Epidermal melanocyte (primary cell): Measurements from ENCODE around the gene SFT2D3.

Experiments
- DNase-seq: peaks from one replicate; pipeline ENCODE4 v3.0.0; 2011; ENCODE audit warnings: low spot score; ENCODE audit not compliant: insufficient read length

SFT2D3 gene

DNA sequence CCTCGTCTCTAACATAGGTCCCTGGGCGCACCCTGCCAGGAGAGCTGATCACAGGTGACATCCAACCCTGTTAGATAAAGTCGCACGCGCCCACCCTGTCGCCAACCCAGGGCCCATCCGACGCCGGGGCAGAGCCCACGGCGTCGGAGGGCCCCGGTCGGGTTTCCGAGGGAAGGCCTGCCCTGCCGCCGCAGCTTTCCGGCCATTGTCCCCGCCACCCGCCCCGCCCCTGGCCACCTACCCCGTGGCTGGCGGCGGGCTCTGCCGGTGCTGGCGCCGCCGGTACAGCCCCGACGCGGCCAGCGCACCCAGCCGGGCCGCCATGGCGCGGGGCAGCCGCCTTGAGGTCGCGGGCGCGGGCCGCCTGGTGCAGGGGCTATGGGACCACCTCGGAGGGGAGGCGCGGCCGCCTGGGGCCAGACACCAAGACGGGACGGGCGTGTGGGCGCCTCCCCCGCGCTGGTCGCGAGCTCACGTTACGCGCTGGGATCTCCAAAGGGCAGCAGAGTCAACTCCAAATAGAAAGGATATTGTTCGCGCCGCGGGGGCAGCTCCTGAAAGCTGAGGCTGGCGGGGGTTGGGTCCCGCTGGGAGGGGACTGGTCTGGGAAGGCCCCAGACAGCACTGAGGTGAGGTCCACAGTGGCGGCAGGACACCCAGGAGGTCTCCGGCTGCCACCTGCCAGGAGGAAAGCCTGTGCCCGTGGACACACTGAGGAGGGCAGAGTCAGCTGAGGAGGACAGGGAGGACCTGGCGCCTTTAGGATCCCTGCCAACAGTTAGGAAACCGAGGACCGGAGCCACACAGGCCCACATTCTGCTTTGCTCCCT is 37.0 kb upstream of the SFT2D3 start:
- no peak for DNase-seq

DNA sequence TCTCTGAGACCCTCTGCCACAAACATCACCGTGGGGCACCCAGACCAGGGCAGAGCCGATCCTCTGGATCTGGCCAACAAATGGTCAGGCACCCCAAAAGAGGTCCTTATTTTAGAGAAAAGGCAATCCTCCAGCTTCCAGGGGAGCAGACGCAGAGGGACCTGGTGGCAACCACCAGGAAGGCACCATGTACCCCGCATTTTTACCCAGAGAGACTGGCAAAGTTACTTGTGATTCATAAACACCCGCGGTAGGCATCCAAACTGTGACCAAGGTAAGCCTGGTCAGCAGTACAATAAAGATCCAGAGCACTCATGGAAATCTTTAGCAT is 36.4 kb upstream of the SFT2D3 start:
- no peak for DNase-seq

DNA sequence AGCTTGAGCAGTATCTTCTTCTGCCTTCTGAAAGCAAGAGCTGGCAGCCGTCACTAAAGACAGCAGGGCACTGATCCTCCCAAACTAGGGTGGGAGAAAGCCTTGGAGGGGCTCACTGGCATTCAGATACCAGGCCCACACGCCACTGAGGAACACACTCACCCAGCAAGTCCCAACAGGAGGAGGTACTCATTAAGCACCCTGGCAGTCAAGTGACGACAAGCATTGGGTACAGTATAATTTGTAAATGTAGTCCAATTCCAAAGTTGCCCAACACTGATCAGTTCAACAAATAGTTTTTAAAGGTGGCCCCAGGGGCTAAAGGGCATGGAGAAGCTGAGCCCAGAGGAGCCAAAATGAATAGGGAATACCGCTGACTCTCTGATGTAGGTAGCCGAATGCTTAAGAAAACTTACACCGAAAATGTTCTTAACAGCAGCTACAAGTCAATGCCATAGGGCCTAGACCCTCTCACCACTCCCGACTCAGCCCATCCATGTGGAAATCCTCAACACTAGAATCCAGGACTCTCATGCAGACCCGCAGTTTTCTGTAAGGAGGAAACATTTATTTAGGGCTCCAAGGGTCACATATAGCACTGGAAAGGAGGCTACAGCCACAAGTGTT is 35.9 kb upstream of the SFT2D3 start:
- DNase-seq, result no peak

DNA sequence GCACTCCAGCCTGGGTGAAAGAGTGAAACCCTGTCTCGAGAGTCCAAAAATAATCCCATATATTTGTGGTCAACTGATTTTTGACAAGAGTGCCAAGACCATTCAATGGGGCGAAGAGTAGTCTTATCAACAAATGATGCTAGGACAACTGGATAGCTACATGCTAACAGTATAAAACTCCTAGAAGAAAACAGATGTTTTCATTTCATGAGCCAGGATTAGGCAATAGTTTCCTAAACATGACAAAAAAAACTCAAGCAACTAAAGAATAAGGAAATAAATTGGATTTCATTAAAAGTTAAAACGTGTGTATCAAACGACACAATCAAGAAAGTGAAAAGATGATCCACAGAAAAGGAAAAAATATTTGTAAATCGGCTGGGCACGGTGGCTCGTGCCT is 32.2 kb upstream of the SFT2D3 start:
- DNase-seq, result peak; percentile 56

DNA sequence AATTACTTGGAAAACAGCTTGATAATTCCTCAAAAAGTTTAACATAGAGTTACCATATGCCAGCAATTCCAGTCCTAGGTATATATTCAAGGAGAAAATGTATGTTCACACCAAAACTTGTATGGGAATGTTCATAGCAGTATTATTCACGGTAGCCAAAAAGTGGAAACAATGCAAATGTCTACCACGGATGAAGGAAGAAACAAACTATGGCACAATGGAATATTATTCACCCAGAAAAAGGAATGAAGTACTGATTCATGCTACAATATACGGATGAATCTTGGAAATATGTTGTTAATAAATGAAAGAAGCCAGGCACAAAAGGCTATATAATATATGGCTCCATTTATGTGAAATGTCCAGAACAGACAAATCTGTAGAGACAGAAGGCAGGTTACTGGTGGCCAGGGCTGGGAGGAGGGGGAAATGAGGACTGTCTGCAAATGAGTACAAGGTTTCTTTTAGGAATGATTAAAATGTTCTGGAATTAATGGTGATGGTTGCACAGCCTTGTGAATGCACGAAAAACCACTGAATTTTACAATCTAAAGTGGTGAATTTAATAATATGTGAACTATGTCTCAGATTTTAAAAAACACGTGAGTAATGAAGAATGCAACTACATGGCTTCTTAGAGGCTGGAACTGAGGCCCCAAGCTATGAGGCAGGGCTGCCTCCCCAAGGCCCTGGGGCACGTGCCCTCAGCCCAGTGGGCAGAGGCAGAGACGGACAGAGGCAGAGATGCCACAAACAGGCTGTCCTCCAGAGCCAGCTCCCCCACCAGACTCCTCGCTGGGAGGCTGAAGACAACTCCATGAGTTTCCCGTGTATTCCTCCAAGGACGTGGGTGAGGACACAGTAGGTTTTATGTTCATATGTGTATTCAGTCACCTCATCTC is 31.0 kb upstream of the SFT2D3 start:
- DNase-seq, result no peak

DNA sequence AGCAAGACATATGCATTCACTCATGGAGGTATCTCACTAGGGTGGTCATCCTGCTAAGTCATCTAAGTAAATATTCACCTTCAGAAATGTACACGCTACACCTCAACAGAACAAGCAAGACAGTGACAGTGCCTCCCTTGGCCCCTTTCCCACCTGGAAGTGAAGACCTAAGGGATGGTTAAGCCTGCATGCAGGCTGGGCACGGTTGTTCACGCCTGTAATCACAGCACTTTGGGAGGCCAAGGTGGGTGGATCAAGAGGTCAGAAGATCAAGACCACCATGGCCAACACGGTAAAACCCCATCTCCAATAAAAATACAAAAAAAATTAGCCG is 30.4 kb upstream of the SFT2D3 start:
- no peak for DNase-seq

DNA sequence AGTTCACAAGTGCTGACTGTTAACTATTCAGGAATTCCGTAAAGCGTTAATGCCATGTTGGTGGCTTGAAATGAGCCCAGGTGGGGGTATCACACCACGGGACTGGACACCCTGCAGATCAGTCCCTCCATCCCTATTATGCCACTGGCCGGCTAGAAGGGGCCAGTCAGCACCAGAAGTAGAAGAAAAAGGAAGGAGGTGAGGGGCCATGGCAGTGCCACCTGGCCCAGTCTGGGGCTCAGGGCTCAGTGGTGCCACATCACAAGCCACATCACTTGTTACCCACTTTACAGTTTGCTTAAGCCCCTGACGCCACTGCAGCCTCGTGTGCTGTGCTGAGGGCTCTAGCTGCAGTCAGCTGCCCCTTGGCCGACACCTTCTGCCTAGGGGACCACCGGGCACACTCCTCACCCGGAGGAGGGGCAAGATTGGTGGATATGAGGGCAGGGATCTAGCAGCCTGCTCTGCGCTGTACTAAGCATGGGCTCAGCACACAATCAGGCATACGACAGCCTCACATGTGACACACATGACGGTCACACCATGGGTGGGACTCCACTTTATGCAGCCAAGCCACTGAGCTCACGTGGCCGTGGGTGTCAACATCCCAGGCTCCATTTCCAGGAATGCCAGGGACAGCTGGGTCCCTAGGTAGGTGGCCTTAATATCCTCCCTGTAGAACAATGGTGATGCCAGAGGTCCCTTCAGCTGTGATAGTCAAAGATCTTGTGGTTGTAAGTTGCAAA is 29.6 kb upstream of the SFT2D3 start:
- no peak for DNase-seq

DNA sequence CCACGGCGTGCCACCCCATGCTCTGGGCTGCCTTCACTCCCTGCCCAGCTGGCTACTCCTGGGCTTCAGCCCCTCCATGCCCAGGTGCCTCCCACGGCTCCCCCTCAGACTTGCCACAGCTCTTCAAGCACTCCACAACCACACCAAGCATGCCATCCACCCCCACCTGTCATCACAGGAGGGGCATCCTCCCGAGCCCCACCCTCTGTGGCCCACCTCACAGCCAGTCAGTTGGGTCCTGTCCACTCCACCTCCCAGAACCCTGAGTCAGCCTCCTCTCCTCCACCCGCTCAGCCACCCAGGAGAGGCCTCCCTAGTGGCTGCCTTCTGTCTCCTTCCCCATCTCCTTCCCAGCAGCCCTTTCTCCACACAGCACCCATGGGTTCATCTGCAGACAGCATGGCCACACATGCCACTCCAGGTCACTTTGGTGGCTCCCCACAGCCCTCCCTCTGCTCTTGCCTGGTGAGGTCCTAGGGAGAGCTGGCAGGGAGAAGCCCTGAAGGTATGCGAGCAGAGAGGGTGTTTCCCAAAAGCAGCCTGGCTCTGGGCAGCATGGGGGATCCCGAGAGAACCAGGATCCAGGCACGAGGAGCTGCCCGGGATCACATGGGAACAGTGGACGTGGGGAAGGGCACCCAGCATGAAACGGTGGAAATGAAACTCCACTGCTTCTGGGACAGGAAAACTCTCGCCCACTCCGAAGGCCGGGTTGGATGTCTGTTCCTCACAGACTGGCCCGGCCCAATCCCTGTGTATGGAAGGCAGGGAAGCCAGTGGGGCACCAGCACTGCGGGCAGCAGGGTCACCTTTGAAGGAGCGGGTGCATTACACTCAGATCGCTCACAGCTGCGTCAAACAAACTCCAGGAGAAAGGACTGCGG is 28.7 kb upstream of the SFT2D3 start:
- DNase-seq, result no peak

DNA sequence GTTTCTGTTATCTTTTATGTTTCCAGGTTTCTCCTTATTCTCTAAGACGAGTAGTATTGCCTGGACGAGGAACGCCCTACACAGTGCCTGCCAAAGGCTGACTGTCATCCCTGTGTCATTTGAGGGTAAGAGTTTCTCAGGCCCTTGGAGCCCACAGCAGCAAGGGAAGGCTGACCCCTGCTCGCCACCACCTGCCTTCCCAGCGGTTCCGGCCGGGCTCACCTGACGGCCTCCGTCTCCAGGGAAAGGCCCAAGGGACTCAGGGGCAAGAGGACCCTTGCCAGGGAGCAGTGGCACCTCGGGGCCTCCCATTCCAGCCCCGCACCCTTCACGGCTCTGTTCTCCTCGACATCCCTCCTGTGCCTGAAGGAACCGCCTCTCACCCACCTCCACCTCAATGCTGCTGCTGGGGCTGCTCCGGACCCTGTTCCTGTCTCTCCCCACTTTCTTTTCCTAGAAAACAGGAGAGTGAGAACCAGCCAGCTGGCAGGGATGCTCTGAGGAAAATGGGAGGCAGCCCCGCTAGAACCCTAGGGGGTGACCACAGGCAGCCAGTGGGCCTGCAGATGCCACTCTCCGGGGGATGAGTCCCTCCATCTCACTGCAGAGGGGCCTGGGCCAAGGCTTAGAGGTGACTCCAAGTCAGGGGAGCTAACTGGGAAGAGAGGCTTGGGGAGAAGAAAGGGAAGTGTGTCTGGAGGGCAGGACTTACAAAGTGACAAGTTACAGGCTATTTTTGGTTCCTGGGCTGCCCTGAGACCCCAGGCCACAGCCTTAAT is 27.8 kb upstream of the SFT2D3 start:
- no peak for DNase-seq

DNA sequence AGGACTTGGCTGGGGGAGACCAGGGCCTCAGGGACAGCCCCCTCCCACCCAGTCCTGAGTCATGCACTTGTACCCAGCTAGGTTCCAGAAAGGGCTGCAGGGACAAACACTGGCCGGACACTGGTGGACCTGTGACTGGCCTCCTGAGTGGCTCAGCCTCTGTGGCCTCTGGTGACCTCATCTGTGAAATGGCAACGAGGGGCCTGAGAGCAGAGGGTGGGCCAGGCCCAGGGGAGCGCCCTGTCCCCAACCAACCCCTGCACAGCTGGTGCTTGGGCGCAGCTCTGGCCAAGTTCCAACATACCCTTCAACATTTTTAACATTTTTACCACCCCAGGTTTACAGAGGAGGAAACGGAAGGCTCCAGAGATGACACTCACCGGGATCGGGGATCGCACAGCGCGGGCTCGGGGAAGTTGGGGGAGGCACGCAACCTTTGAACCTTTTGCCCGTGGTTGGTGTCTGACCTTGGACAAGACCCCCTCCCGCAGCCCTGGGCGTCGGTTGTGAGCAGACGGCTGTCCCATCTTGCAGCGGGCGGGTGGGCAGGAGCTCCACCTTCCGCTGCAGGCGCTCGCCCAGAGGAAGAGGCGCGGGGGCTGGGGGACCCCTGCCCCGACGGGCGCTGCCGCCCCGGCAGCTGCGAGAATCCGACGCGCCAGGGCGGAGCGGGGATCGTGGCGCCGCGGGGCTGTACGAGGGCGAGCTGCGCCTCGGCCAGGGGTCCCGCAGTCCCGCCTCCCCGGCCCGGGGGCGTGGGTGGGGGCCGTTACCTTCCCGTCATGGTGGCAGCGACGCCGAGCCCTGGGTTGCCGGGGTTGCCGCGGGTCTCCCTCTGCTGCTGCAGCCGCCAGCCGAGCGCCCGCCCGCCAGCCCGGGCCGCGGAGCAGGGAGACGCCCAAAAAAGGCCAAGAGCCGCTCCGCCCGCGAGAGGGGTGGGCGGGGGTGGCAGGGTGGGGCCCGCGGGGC is 26.8 kb upstream of the SFT2D3 start:
- DNase-seq, result no peak

DNA sequence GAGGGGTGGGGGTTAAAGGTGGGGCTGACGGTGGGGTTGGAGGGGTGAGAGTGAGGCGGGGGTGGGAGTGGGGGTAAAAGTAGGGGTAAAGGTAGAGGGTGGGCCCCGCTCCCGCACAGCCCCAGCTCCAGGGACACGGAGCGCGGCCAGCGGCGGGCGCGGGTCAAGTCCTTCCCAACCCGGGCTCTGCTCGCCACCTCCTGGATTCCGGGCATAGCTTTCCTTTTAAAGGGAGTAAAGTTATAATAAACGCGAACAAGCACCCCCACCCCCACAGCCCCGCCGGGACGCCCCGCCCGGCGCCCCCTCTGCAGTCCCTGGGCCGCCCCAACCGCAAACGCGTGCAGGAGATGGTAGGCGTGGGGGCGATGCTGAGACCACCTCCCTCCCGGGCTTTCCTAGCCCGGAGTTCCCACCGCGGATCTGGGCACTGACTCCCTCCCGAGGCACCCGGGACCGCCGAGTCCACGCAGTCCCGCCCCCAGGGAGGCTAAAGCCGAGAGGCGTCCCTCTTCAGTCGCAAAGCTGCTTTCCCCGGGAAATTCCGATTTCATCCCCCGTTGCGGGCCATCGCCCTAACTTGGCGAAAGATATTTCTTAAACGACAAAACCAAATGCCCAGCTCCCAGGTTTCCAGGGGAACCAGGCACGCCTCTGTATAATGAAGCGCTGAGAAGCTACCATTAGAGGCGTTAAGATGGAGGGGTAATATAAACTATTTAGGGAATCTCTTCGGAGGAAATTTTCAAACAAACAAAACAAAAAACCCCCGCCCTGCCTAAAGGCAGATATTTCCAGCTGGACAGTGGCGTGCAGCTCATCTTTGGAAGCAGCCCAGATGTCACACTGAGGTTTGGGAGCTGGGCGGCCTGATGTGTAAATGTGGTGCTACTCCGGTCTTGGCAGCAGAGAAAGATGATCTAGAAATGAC is 25.7 kb upstream of the SFT2D3 start, which contains the start of gene LIMS2:
LIMS2 (minus strand) TSS at position 200 of the 931 bp plus-strand sequence. CDS start 506 bp downstream, outside the sequence.
- DNase-seq, result peak; percentile 80

DNA sequence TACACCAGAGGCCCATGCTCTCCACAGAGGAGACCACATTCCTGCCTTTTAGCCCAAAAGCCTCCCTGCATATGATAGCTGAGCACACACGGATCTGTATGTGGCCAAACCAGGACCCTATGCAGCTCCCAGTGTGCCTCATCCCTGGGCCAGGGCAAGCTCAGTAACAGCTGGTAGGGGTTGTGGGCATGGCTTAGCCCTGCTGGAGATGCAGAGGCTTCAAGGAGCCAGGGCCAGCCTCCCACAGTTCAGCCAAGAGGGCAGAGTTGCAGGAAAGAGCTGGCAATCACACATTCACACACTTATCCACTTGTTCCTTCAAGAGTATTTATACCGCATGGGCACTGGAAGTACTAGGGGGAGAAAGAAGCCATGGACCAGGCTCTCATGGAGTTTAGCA is 24.4 kb upstream of the SFT2D3 start:
- no peak for DNase-seq

DNA sequence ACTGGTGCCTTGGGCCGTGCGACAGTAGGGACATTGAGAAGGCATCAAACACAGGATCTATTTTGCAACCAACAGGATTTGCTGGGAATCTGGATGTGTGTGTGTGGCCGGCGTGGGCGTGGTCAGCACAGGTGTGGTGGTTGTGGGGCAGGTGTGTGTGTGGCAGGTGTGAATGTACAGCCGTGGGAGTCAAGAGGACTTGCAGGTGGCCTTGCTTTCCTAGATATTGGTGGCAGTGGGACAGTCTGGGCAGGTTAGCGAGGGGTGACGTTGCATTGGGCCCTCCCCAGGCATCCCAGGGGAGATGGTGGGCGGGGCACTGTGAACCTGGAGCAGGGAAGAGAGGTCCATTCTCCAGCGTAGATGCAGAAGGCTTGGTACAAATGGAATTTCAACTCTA is 22.8 kb upstream of the SFT2D3 start:
- DNase-seq, result no peak

DNA sequence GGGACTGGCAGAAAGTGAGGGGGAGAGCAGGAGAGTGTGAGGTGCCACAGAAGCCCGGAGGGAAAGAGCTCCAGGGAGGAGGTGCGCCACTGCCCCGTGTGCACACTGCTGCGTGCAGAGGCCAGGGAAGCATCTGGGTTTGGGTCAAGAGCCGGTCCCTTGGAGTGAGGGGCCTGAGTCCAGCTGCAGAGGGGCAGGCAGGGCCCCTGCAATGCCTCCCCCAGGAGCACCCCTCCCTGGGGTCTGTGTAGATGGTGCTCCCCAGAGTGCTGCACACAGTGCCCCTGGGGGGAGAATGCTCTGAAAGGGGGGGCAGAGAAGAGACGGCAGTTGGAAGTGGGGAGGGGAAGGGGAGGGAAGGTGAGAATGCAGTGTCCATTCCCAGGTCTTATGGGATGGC is 22.3 kb upstream of the SFT2D3 start:
- no peak for DNase-seq

DNA sequence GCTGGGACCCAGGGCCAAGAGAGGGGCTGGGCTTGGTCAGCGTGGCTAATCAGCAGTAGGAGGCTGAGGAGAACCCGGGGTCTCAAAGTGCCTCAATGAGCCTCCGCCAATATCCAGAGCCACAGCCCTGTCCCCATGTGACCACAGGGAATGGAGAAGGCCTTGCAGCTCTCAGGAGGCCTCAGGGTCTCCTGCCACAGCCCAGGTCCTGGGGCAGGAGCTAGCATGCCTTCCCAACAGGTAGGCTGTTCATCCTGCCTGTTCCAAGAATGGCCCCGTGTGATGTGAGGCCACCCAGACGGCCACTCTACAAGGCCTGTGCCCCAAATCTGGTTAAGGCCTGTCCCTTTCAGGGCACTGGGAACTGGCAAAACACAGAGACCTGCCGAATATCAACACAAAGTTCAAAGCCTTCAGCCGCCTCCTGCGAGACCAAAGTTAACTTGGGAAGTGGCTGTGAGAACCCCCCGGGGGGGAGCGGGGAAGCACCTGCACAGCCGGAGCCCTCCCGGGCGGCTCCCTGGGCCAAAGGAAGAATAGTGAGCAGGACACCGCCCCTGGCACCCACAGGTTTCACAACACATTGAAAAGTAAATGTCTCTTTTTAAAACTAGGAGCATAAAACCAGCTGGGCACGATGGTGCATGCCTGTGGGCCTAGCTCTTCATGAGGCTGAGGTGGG is 21.5 kb upstream of the SFT2D3 start:
- DNase-seq, result no peak

DNA sequence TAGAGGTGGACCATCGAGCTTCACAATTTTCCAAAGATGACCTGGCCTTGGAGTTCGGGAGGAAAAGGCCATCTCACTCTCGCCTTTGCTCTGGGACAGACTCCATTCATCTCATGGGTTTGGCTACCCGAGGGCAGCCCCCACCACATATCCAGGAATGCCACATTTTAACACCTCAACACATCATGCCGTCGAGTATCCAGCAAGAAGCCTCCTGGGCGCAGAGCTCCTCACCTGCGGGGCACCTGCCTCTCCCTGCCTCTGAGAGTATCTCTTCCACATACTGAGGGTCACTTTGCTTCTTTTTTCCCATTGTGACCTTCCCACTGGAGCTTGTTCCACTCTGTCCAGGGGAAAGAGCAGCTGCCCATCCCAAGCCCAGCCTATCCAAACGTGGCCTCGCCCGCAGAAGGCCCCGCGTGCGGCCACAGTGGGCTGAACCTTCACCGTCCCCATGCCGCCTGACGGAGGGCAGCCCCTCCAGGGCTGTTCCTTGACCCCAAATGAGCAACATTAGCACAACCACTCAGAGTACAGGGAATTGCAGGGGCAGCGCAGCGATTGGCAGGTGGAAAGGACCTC is 20.5 kb upstream of the SFT2D3 start:
- no peak for DNase-seq
